SK-N-SH (cell line): Measurements from ENCODE around the gene SCAPER.

Source experiments
- CTCF ChIP-seq: fragments of 200-600 bp; sonication (generic); IDR thresholded peaks from 2 replicates; pipeline ENCODE4 v1.6.1; 2017; ENCODE audit warnings: antibody characterized with exemption, mild to moderate bottlenecking, moderate library complexity
- EZH2phosphoT487 ChIP-seq: fragments of 200-600 bp; sonication (generic); IDR thresholded peaks from 2 replicates; pipeline ENCODE4 v1.6.1; 2017; ENCODE audit warnings: low read depth, mixed run types, mild to moderate bottlenecking, antibody characterized with exemption, moderate library complexity, borderline replicate concordance
- FOXM1 ChIP-seq: IDR thresholded peaks from 2 replicates; pipeline ENCODE4 v1.4.0; 2012; ENCODE audit warnings: low read depth, mild to moderate bottlenecking
- JUND ChIP-seq: IDR thresholded peaks from 2 replicates; pipeline ENCODE4 v1.4.0; 2012
- NRF1 ChIP-seq: IDR thresholded peaks from 2 replicates; pipeline ENCODE4 v1.6.1; 2012; ENCODE audit warnings: low read depth, mild to moderate bottlenecking, low read length
- POLR2AphosphoS5 ChIP-seq: IDR thresholded peaks from 2 replicates; pipeline ENCODE4 v1.6.1; 2012; ENCODE audit warnings: low read depth, low read length
- REST ChIP-seq: IDR thresholded peaks from 2 replicates; pipeline ENCODE4 v1.6.1; 2012; ENCODE audit warnings: mild to moderate bottlenecking, low read depth, low read length, moderate library complexity
- YY1 ChIP-seq: IDR thresholded peaks from 2 replicates; pipeline ENCODE4 v1.4.0; 2012; ENCODE audit warnings: low read depth, mild to moderate bottlenecking
- ZBTB33 ChIP-seq: IDR thresholded peaks from 2 replicates; pipeline ENCODE4 v1.4.0; 2012; ENCODE audit warnings: low read depth, borderline replicate concordance

GRCh38 chr15:76772776-76773175, 132.4 kb downstream of the SCAPER start:
- TF ChIP-seq NRF1 (no peak), CTCF (no peak), REST (no peak), ZBTB33 (no peak), FOXM1 (no peak), POLR2AphosphoS5 (no peak), YY1 (no peak), JUND (no peak), EZH2phosphoT487 (no peak)
